ENCODE data around the gene DHRS4.
"Not testable (repeated sequence)": the region's sequence is repeated elsewhere in the genome, so short reads cannot be mapped to it uniquely, and the experiment has no call there.

The DHRS4 gene

GRCh38 chr14:23988607-23989363 is 35.2 kb downstream of the DHRS4 start, which contains the start of gene DHRS4L2:
TSS of gene DHRS4L2 (plus strand) at chr14:23988929. CDS start at chr14:23988948, 19 bp downstream.
- peak; percentile 54 for DNase-seq

- DNase-seq = not testable (repeated sequence)
Observed at GRCh38 chr14:23989734-23990445, 36.3 kb downstream of the DHRS4 start.

- not testable (repeated sequence) for DNase-seq
Observed at GRCh38 chr14:23990961-23991360, 37.4 kb downstream of the DHRS4 start.

- not testable (repeated sequence) for DNase-seq
Observed at GRCh38 chr14:23993042-23993441, 39.5 kb downstream of the DHRS4 start.

GRCh38 chr14:23996009-23996408 is 42.4 kb downstream of the DHRS4 start:
- not testable (repeated sequence) for DNase-seq

- DNase-seq = not testable (repeated sequence)
Observed at GRCh38 chr14:23996825-23997224, 43.3 kb downstream of the DHRS4 start.

- DNase-seq = not testable (repeated sequence)
Observed at GRCh38 chr14:23999640-24000039, 46.1 kb downstream of the DHRS4 start.

GRCh38 chr14:24001078-24001477 is 47.5 kb downstream of the DHRS4 start:
- not testable (repeated sequence) for DNase-seq

GRCh38 chr14:24001679-24002078 is 48.1 kb downstream of the DHRS4 start:
- not testable (repeated sequence) for DNase-seq

- not testable (repeated sequence) for DNase-seq
Observed at GRCh38 chr14:24006471-24006816, 52.9 kb downstream of the DHRS4 start.

- not testable (repeated sequence) for DNase-seq
Observed at GRCh38 chr14:24006817-24007652, 53.5 kb downstream of the DHRS4 start.

GRCh38 chr14:24011051-24011450 is 57.5 kb downstream of the DHRS4 start:
- no peak for DNase-seq

- DNase-seq = not testable (repeated sequence)
Observed at GRCh38 chr14:24012726-24013273, 59.2 kb downstream of the DHRS4 start.

- DNase-seq = no peak
Observed at GRCh38 chr14:24013654-24014514, 60.3 kb downstream of the DHRS4 start.

GRCh38 chr14:24015745-24016144 is 62.2 kb downstream of the DHRS4 start:
- not testable (repeated sequence) for DNase-seq
